Measurements from ENCODE around the gene GRAMD1A. TPM values are rescaled to one million over a fixed set of nuclear protein-coding genes. Genes with fewer than 3 reads are reported as not detected.
A peak's percentile ranks its signal among the peaks of the same experiment; 100 is the strongest.
"Not testable (repeated sequence)": the region's sequence is repeated elsewhere in the genome, so short reads cannot be mapped to it uniquely, and the experiment has no call there.

The GRAMD1A gene
- total RNA-seq, 1 experiment from 2014 or later: 49.4 TPM

- H3K36me3 ChIP-seq: no peaks in the 10 kb centered on the region
- no peak overlapping the region for H3K4me3 ChIP-seq
- no peaks in the 10 kb centered on the region for H3K9me3 ChIP-seq (replicated peaks)
- H3K4me1 ChIP-seq: no peaks in the 10 kb centered on the region
- no peak for DNase-seq
- no peak overlapping the region for H3K27ac ChIP-seq
- no peaks in the 10 kb centered on the region for H3K27me3 ChIP-seq
Observed at GRCh38 chr19:35040826-35041547, 40.9 kb downstream of the GRAMD1A start.

- Histone ChIP-seq H3K9me3 (replicated peaks) (no peaks in the 10 kb centered on the region), H3K4me1 (no peaks in the 10 kb centered on the region), H3K4me3 (no peak within 1 kb of the TSS), H3K27me3 (no peaks in the 10 kb centered on the region), H3K27ac (no peak within 1 kb of the TSS), H3K36me3 (no peaks in the 10 kb centered on the region)
- DNase-seq: no peak
Observed at GRCh38 chr19:35041548-35042055, 41.5 kb downstream of the GRAMD1A start, which contains the start of gene HPN. Gene HPN (plus strand): TSS chr19:35041721. CDS start chr19:35042507, 786 bp downstream.

DNA sequence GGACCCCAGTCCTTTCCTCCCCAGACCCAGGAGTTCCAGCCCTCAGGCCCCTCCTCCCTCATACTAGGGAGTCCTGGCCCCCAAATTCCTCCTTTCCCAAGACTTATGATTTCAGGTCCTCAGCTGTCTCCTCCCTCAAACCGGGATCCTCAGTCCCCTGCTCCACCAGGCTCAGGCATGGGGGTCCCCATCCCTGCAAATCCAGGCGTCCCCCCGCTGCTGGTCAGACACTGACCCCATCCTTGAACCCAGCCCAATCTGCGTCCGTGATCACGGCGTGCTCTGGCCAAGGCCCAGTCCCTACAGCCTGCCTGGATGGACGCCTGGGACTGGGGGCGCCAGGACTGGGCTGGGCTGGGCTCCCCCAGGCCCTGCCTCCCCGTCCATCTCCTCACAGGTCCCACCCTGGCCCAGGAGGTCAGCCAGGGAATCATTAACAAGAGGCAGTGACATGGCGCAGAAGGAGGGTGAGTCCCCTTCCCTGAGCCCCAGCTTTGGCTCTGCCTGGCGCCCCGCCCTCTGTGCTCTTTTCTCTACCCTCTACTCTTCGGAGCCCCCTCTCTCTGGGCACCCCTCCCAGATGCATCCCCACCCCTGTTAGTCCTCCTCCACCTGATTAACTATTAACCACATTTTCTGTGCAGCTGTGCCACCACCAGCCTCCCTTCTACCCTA is 42.1 kb downstream of the GRAMD1A start:
- Histone ChIP-seq H3K9me3 (replicated peaks) (no peaks in the 10 kb centered on the region), H3K27me3 (no peaks in the 10 kb centered on the region), H3K36me3 (no peaks in the 10 kb centered on the region), H3K27ac (no peak overlapping the region), H3K4me3 (no peak overlapping the region), H3K4me1 (no peaks in the 10 kb centered on the region)
- no peak for DNase-seq

DNA sequence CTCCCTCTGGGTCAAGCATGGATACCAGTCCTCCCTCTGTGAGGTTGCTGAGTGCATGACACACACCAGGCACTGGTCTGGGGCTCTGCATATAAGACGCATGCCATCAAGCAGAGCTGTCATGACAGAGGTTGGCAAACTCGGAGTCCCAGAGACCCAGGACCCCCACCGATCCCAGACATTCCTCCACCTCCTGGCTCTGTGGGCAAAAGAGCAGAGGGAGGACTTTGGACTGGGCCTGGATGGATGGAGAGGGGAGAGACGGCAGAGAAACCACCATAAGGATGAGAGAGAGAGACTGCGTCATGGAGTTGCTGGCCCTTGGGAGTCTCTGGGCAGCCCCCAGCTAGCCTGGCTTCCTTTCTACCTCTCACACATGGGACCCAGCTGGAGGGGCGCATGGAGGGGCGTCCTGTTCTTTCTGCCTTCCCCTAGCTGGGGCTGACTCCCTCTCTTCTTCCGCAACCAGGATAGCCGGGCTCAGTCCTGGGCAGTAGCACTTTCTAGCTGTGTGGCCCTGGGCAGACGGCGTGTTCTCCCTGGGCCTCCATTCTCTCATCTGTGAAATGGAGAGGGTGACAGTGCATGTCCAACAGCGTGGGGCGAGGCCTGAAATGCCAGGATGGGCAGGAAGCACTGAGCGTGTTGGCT is 43.0 kb downstream of the GRAMD1A start:
- H3K9me3 ChIP-seq (replicated peaks): no peaks in the 10 kb centered on the region
- no peak overlapping the region for H3K4me3 ChIP-seq
- no peaks in the 10 kb centered on the region for H3K27me3 ChIP-seq
- H3K4me1 ChIP-seq: no peaks in the 10 kb centered on the region
- no peak for DNase-seq
- no peaks in the 10 kb centered on the region for H3K36me3 ChIP-seq
- no peak overlapping the region for H3K27ac ChIP-seq

DNA sequence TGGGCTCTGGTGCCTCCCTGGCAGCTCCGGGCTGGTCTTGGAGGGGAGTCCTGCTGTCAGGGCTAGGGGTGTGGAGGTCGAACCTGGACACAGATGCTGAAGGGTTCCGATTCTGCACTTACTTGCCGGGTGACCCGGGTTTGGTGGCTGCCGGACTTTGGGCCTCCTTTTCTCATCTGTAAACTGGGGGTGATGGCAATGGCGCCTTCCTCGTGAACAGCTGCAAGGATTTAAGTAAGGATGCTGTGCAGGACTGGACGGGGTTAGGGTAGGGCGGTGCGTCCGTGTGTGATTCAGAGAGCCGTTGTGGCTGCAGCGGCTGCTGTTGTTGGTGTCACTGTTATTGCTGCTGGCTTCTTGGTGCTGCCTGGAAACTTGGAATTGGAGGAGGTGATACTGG is 43.8 kb downstream of the GRAMD1A start:
- Histone ChIP-seq H3K4me1 (no peaks in the 10 kb centered on the region), H3K9me3 (replicated peaks) (no peaks in the 10 kb centered on the region), H3K27ac (no peak overlapping the region), H3K4me3 (no peak overlapping the region), H3K27me3 (0 out of 2 replicates have a peak, but pooled peaks cover 3% of the 10 kb centered on the region), H3K36me3 (no peaks in the 10 kb centered on the region)
- peak in 1 of 2 experiments; percentile 17 for DNase-seq

- peak; percentile 47 to 81 for DNase-seq
- Histone ChIP-seq H3K27me3 (0 out of 2 replicates have a peak, but pooled peaks cover 3% of the 10 kb centered on the region), H3K9me3 (replicated peaks) (no peaks in the 10 kb centered on the region), H3K27ac (no peak overlapping the region), H3K4me1 (no peaks in the 10 kb centered on the region), H3K36me3 (no peaks in the 10 kb centered on the region), H3K4me3 (no peak overlapping the region)
Observed at GRCh38 chr19:35044317-35045117, 44.4 kb downstream of the GRAMD1A start.

DNA sequence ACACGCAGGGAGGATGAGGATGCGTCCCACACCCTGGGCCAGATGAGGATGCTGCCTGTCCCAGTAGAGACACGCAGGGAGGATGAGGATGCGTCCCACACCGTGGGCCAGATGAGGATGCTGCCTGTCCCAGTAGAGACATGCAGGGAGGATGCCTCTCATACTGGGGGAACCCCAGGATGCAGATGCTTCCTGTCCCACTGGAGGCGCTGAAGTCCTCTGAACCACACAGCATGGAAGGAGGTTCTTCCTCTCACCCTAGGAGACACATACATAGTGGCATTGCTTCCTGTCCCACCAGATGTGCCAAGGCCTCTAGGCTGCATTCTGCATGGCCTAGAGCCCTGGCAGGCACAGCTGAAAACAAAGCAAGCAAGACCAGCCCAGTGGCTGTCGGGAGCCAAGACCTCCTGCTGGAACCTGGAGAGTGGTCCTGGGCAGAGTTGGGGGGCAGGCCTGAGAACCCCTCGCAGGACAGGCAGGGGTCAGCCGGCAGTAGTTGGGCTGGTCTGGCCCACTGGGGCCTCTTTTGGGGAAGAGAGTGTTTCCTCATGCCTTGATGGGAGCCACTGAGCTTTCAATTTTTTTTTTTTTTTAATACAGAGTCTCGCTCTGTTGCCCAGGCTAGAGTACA is 45.7 kb downstream of the GRAMD1A start:
- H3K36me3 ChIP-seq: no peaks in the 10 kb centered on the region
- no peak overlapping the region for H3K4me3 ChIP-seq
- 0 out of 2 replicates have a peak, but pooled peaks cover 3% of the 10 kb centered on the region for H3K27me3 ChIP-seq
- H3K9me3 ChIP-seq (replicated peaks): no peaks in the 10 kb centered on the region
- DNase-seq: no peak
- no peaks in the 10 kb centered on the region for H3K4me1 ChIP-seq
- H3K27ac ChIP-seq: no peak overlapping the region

DNA sequence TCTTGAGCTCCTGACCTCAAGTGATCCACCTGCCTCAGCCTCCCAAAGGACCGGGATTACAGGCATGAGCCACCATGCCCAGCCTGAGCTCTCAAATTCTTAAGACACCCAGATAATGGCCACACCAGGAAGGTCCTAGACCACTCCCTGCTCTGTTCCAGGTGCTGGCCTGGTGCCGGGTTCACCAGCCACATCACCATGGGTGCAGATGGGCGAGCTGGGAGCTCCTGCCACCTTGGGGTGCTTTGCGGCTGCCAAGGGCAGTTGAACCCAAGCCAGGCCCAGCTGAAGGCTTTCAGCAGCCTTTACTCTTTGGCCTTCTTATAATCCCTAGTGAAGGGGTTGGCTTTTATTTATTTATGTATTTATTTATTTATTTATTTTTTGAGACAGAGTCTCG is 46.3 kb downstream of the GRAMD1A start:
- H3K27me3 ChIP-seq: 0 out of 2 replicates have a peak, but pooled peaks cover 3% of the 10 kb centered on the region
- no peaks in the 10 kb centered on the region for H3K9me3 ChIP-seq (replicated peaks)
- no peak overlapping the region for H3K4me3 ChIP-seq
- H3K27ac ChIP-seq: no peak overlapping the region
- no peaks in the 10 kb centered on the region for H3K4me1 ChIP-seq
- no peak for DNase-seq
- H3K36me3 ChIP-seq: no peaks in the 10 kb centered on the region

GRCh38 chr19:35048911-35049411 is 48.8 kb downstream of the GRAMD1A start:
- no peak for DNase-seq
- no peaks in the 10 kb centered on the region for H3K4me1 ChIP-seq
- no peak overlapping the region for H3K27ac ChIP-seq
- H3K4me3 ChIP-seq: no peak overlapping the region
- H3K36me3 ChIP-seq: no peaks in the 10 kb centered on the region
- H3K27me3 ChIP-seq: 0 out of 2 replicates have a peak, but pooled peaks cover 3% of the 10 kb centered on the region
- H3K9me3 ChIP-seq (replicated peaks): no peaks in the 10 kb centered on the region

DNA sequence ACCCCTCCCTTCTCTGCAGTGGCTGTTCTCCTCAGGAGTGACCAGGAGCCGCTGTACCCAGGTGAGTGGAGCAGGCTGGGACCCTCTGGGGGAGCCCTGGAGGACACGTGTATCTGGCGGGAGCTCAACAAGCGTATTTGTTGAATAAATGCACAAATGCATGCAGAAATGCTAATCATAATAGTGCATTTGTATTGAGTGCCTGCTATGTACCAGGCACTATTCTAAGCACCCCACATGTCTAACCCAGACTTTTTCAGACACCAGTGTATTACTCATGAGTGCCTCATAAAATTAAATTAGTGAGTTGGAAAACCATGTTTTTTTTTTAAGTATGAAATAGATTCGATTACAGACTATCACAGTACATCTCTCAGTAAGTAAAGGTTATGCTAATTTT is 49.3 kb downstream of the GRAMD1A start:
- H3K9me3 ChIP-seq (replicated peaks): no peaks in the 10 kb centered on the region
- H3K27ac ChIP-seq: no peak overlapping the region
- no peak for DNase-seq
- H3K4me3 ChIP-seq: no peak overlapping the region
- H3K27me3 ChIP-seq: 0 out of 2 replicates have a peak, but pooled peaks cover 3% of the 10 kb centered on the region
- no peaks in the 10 kb centered on the region for H3K36me3 ChIP-seq
- H3K4me1 ChIP-seq: no peaks in the 10 kb centered on the region

GRCh38 chr19:35050662-35051061 is 50.5 kb downstream of the GRAMD1A start:
- not testable (repeated sequence) for H3K27me3 ChIP-seq; H3K4me3 ChIP-seq; H3K9me3 ChIP-seq (replicated peaks); H3K4me1 ChIP-seq; H3K27ac ChIP-seq; DNase-seq; H3K36me3 ChIP-seq

- H3K27ac ChIP-seq; H3K4me1 ChIP-seq; DNase-seq; H3K9me3 ChIP-seq (replicated peaks); H3K4me3 ChIP-seq; H3K36me3 ChIP-seq; H3K27me3 ChIP-seq: not testable (repeated sequence)
Observed at GRCh38 chr19:35051268-35051667, 51.1 kb downstream of the GRAMD1A start.

GRCh38 chr19:35051796-35052195 is 51.7 kb downstream of the GRAMD1A start:
- H3K4me1 ChIP-seq: no peaks in the 10 kb centered on the region
- H3K9me3 ChIP-seq (replicated peaks): no peaks in the 10 kb centered on the region
- H3K4me3 ChIP-seq: no peak overlapping the region
- 0 out of 2 replicates have a peak, but pooled peaks cover 4% of the 10 kb centered on the region for H3K27me3 ChIP-seq
- DNase-seq: no peak
- no peak overlapping the region for H3K27ac ChIP-seq
- no peaks in the 10 kb centered on the region for H3K36me3 ChIP-seq

All from SJCRH30 (cell line).